Measurements from ENCODE around the gene B4GALT2.

DNA sequence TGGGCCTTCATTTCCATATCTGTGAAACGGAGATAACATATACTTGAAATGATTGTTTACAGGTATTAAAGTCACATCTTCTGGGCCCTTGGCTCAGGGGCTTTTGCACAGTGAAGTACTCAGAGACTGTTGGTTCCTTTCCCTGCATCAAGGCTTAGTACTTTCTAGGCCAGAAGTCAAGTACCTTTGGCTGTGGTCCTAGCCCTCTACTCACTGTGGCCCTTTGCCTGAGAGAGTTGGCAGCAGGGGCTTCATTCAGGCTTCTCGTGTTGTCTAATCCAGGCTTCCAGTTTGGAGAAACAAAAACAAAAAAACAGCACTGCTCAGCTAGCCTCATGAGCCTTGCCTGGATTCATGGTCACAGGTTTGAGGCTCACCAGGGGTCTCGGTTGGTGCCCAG is 17.3 kb upstream of the B4GALT2 start:
- no peak for TF ChIP-seq EZH2 (optimal IDR thresholded peaks at IDR 0.05; ENCODE audit: low read depth, low read length)
- TF ChIP-seq, protein P1, sequence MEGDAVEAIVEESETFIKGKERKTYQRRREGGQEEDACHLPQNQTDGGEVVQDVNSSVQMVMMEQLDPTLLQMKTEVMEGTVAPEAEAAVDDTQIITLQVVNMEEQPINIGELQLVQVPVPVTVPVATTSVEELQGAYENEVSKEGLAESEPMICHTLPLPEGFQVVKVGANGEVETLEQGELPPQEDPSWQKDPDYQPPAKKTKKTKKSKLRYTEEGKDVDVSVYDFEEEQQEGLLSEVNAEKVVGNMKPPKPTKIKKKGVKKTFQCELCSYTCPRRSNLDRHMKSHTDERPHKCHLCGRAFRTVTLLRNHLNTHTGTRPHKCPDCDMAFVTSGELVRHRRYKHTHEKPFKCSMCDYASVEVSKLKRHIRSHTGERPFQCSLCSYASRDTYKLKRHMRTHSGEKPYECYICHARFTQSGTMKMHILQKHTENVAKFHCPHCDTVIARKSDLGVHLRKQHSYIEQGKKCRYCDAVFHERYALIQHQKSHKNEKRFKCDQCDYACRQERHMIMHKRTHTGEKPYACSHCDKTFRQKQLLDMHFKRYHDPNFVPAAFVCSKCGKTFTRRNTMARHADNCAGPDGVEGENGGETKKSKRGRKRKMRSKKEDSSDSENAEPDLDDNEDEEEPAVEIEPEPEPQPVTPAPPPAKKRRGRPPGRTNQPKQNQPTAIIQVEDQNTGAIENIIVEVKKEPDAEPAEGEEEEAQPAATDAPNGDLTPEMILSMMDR (IDR thresholded peaks at IDR 0.05; ENCODE audit: low read length): no peak

Data from MM.1S (cell line).